H1 (cell line): Measurements from ENCODE around the gene PPP1R1B. TPM values are rescaled to one million over a fixed set of nuclear protein-coding genes. Genes with fewer than 3 reads are reported as not detected.

Experiments
- CTCF ChIA-PET: fragments of 300-600 bp; sonication (Branson Sonifier 250); formaldehyde crosslinking; loops from one replicate; lab custom pipeline; 2021; ENCODE audit not compliant: partially characterized antibody; lab: Charles Lee
- POLR2A ChIA-PET: fragments of 300-600 bp; sonication (Branson Sonifier 250); formaldehyde crosslinking; loops from one replicate; lab custom pipeline; 2021; ENCODE audit warnings: inconsistent platforms; ENCODE audit not compliant: partially characterized antibody; lab: Charles Lee
- DNase-seq, 2 experiments: peaks; one replicate each; pipeline versions ENCODE4 v3.0.0 to v3.0.0-alpha.2; 2010 to 2022; ENCODE audit warnings: low spot score in 2 of 2, low read depth in 1 of 2, mixed read lengths in 1 of 2
- FAIRE-seq: peaks from 2 replicates; lab custom pipeline; 2011; peaks lifted over from hg19 to GRCh38; lab: Jason Lieb, UNC
- H2AFZ ChIP-seq: 2 replicates; pipeline ENCODE4 v1.8.1; 2012; ENCODE audit warnings: low read length, inconsistent platforms
- H2AK5ac ChIP-seq: 2 replicates; pipeline ENCODE4 v1.6.1; 2013; ENCODE audit warnings: low read depth, low read length
- H2BK120ac ChIP-seq: replicated peaks from 2 replicates; pipeline ENCODE3; 2013; ENCODE audit warnings: low read depth, low read length, inconsistent platforms
- H2BK12ac ChIP-seq: 2 replicates; pipeline ENCODE4 v1.6.1; 2013; ENCODE audit warnings: low read depth, low read length
- H2BK15ac ChIP-seq: 2 replicates; pipeline ENCODE4 v1.6.1; 2013; ENCODE audit warnings: low read length
- H2BK20ac ChIP-seq: 2 replicates; pipeline ENCODE4 v1.6.1; 2013; ENCODE audit warnings: low read length
- H2BK5ac ChIP-seq: 2 replicates; pipeline ENCODE4 v1.6.1; 2013; ENCODE audit warnings: low read depth, low read length
- H3K14ac ChIP-seq: 2 replicates; pipeline ENCODE4 v1.6.1; 2013; ENCODE audit warnings: inconsistent platforms; ENCODE audit not compliant: insufficient read length
- H3K18ac ChIP-seq: 2 replicates; pipeline ENCODE4 v1.6.1; 2013; ENCODE audit warnings: low read length; ENCODE audit errors: extremely low read depth
- H3K23ac ChIP-seq: 2 replicates; pipeline ENCODE4 v1.6.1; 2013; ENCODE audit warnings: inconsistent platforms; ENCODE audit not compliant: insufficient read length
- H3K23me2 ChIP-seq: 2 replicates; pipeline ENCODE4 v1.6.1; 2013; ENCODE audit warnings: low read depth, low read length
- H3K27ac ChIP-seq: 2 replicates; pipeline ENCODE4 v1.6.1; 2011; ENCODE audit warnings: low read depth, low read length, inconsistent platforms
- H3K27me3 ChIP-seq, 4 experiments: replicated peaks in 1 of 4; 1 replicate in 1 of 4; 2 replicates in 3 of 4; pipeline versions ENCODE4 v1.6.1 to v1.8.1; 2011 to 2013; ENCODE audit warnings: low read length in 3 of 4, mild to moderate bottlenecking in 3 of 4, inconsistent platforms in 2 of 4, mixed read lengths in 2 of 4, moderate library complexity in 1 of 4; ENCODE audit not compliant: control insufficient read depth in 3 of 4, insufficient read depth in 3 of 4; ENCODE audit errors: extremely low read depth in 1 of 4
- H3K36me3 ChIP-seq, 4 experiments: 2 replicates each; pipeline versions ENCODE4 v1.6.1 to v1.8.1; 2011 to 2013; ENCODE audit warnings: mild to moderate bottlenecking in 4 of 4, low read length in 3 of 4, moderate library complexity in 2 of 4, control low read depth in 1 of 4, inconsistent platforms in 1 of 4; ENCODE audit not compliant: insufficient read depth in 4 of 4, control insufficient read depth in 2 of 4
- H3K4ac ChIP-seq: replicated peaks from 2 replicates; pipeline ENCODE3; 2013; ENCODE audit warnings: low read length, low read depth, mixed read lengths, inconsistent platforms; ENCODE audit not compliant: insufficient read length
- H3K4me1 ChIP-seq, 4 experiments: replicated peaks in 1 of 4; 1 replicate in 1 of 4; 2 replicates in 3 of 4; pipeline versions ENCODE4 v1.6.1 to v1.8.1; 2011 to 2013; ENCODE audit warnings: low read length in 3 of 4, inconsistent platforms in 2 of 4, mixed read lengths in 1 of 4; ENCODE audit not compliant: insufficient read depth in 4 of 4, control insufficient read depth in 3 of 4
- H3K4me2 ChIP-seq, 2 experiments: 2 replicates each; pipeline versions ENCODE4 v1.6.1 to v1.8.1; 2011 to 2013; ENCODE audit warnings: low read depth in 2 of 2, low read length in 2 of 2, control low read depth in 1 of 2, inconsistent platforms in 1 of 2, mild to moderate bottlenecking in 1 of 2; ENCODE audit not compliant: insufficient read depth in 1 of 2
- H3K4me3 ChIP-seq, 4 experiments: fragments of 200-600, 300-600 bp in 1 of 4; sonication (generic), shearing (Covaris generic), sonication (Bioruptor Twin) in 1 of 4; 2 replicates each; pipeline versions ENCODE4 v1.5.1 to v1.8.1; 2011 to 2016; ENCODE audit warnings: low read length in 4 of 4, low read depth in 3 of 4, control low read depth in 2 of 4, inconsistent platforms in 2 of 4, mild to moderate bottlenecking in 2 of 4, mixed read lengths in 1 of 4, moderate library complexity in 1 of 4; ENCODE audit not compliant: insufficient read depth in 2 of 4; ENCODE audit errors: extremely low read depth in 1 of 4
- H3K56ac ChIP-seq: replicated peaks from 2 replicates; pipeline ENCODE3; 2013; ENCODE audit warnings: low read depth, mild to moderate bottlenecking, mixed read lengths, low read length, inconsistent platforms; ENCODE audit not compliant: insufficient read length
- H3K79me1 ChIP-seq: 2 replicates; pipeline ENCODE4 v1.6.1; 2013; ENCODE audit warnings: low read depth, low read length, control low read depth
- H3K79me2 ChIP-seq, 2 experiments: 2 replicates each; pipeline versions ENCODE4 v1.6.1 to v1.8.1; 2012 to 2013; ENCODE audit warnings: low read length in 2 of 2, mild to moderate bottlenecking in 2 of 2, inconsistent platforms in 1 of 2; ENCODE audit not compliant: insufficient read depth in 2 of 2, control insufficient read depth in 1 of 2
- H3K9ac ChIP-seq, 4 experiments: replicated peaks in 1 of 4; 1 replicate in 1 of 4; 2 replicates in 3 of 4; pipeline versions ENCODE4 v1.6.1 to v1.8.1; 2011 to 2013; ENCODE audit warnings: low read depth in 3 of 4, low read length in 3 of 4, control low read depth in 2 of 4, mild to moderate bottlenecking in 2 of 4, moderate library complexity in 2 of 4, inconsistent platforms in 1 of 4; ENCODE audit errors: extremely low read depth in 1 of 4
- H3K9me3 ChIP-seq, 2 experiments: 2 replicates each; pipeline versions ENCODE4 v1.6.1 to v1.8.1; 2012 to 2013; ENCODE audit warnings: mild to moderate bottlenecking in 2 of 2, moderate library complexity in 2 of 2, control low read depth in 1 of 2, inconsistent platforms in 1 of 2, low read depth in 1 of 2, low read length in 1 of 2, mixed read lengths in 1 of 2; ENCODE audit not compliant: insufficient read depth in 2 of 2
- H4K20me1 ChIP-seq, 2 experiments: replicated peaks in 1 of 2; 2 replicates each; pipeline versions ENCODE3 to v1.8.1; 2011 to 2013; ENCODE audit warnings: inconsistent platforms in 2 of 2, low read length in 2 of 2, mild to moderate bottlenecking in 1 of 2; ENCODE audit not compliant: insufficient read depth in 2 of 2, control insufficient read depth in 1 of 2
- H4K5ac ChIP-seq: 2 replicates; pipeline ENCODE4 v1.6.1; 2013; ENCODE audit warnings: low read length, low read depth, mixed read lengths, inconsistent platforms; ENCODE audit not compliant: insufficient read length
- H4K8ac ChIP-seq: 2 replicates; pipeline ENCODE4 v1.8.0; 2013; ENCODE audit warnings: mild to moderate bottlenecking, moderate library complexity, low read length, inconsistent platforms; ENCODE audit not compliant: insufficient read depth; ENCODE audit errors: extremely low read depth
- H4K91ac ChIP-seq: replicated peaks from 2 replicates; pipeline ENCODE3; 2013; ENCODE audit warnings: low read length, mixed read lengths, inconsistent platforms; ENCODE audit not compliant: insufficient read length
- CREB1 ChIP-seq: IDR thresholded peaks from 2 replicates; pipeline ENCODE4 v1.6.1; 2012; ENCODE audit warnings: inconsistent platforms
- EZH2 ChIP-seq: fragments of 200-600 bp; sonication (generic); IDR thresholded peaks from 2 replicates; pipeline ENCODE4 v1.7.1; 2012; ENCODE audit warnings: low read depth, mild to moderate bottlenecking, moderate library complexity, low read length, inconsistent platforms; ENCODE audit not compliant: severe bottlenecking
- GABPA ChIP-seq: IDR thresholded peaks from 2 replicates; pipeline ENCODE4 v1.6.1; 2011; ENCODE audit warnings: mild to moderate bottlenecking, low read length, moderate library complexity, borderline replicate concordance; ENCODE audit not compliant: insufficient read depth
- HDAC2 ChIP-seq, 2 experiments: fragments of 300-600 bp in 1 of 2; sonication (generic) in 1 of 2; IDR thresholded peaks; 2 replicates each; pipeline ENCODE4 v1.6.1; 2011 to 2012; ENCODE audit warnings: low read depth in 2 of 2, low read length in 2 of 2, mild to moderate bottlenecking in 2 of 2, moderate library complexity in 2 of 2, borderline replicate concordance in 1 of 2, inconsistent platforms in 1 of 2
- JUN ChIP-seq: IDR thresholded peaks from 2 replicates; pipeline ENCODE4 v1.6.1; 2011; ENCODE audit warnings: low read depth, mild to moderate bottlenecking, improper control_type of control experiment, low read length
- NRF1 ChIP-seq: IDR thresholded peaks from 2 replicates; pipeline ENCODE4 v1.6.1; 2011; ENCODE audit warnings: mild to moderate bottlenecking, low read depth, low read length, improper control_type of control experiment
- POLR2A ChIP-seq, 2 experiments: IDR thresholded peaks; 1 replicate in 1 of 2; 2 replicates in 1 of 2; pipeline ENCODE4 v1.6.1; 2011; ENCODE audit warnings: low read depth in 2 of 2, low read length in 2 of 2, mild to moderate bottlenecking in 2 of 2; ENCODE audit errors: control extremely low read depth in 1 of 2
- SIN3A ChIP-seq, 2 experiments: IDR thresholded peaks in 1 of 2; conservative IDR thresholded peaks in 1 of 2; 2 replicates each; pipeline ENCODE4 v1.6.1; 2011 to 2012; ENCODE audit warnings: low read length in 2 of 2, improper control_type of control experiment in 1 of 2, low read depth in 1 of 2, mild to moderate bottlenecking in 1 of 2
- SRF ChIP-seq: IDR thresholded peaks from 2 replicates; pipeline ENCODE4 v1.6.1; 2011; ENCODE audit warnings: mild to moderate bottlenecking, low read depth, low read length, moderate library complexity
- TAF1 ChIP-seq: IDR thresholded peaks from 2 replicates; pipeline ENCODE4 v1.6.1; 2011; ENCODE audit warnings: mild to moderate bottlenecking, low read depth, low read length
- YY1 ChIP-seq: IDR thresholded peaks from 2 replicates; pipeline ENCODE4 v1.6.1; 2011; ENCODE audit warnings: low read depth, mild to moderate bottlenecking, low read length
- WGBS, 2 experiments: shearing (Covaris generic) in 1 of 2; methylation state at CpG; one replicate each; pipeline versions ENCODE4 v1.1.6 to v1.1.7; 2013 to 2015; ENCODE audit warnings: low lambda C conversion rate in 2 of 2, mixed read lengths in 2 of 2, inconsistent platforms in 1 of 2, low coverage in 1 of 2, missing lambda C conversion rate in 1 of 2; ENCODE audit not compliant: insufficient replicate concordance in 2 of 2, insufficient coverage in 1 of 2, insufficient read length in 1 of 2; ENCODE audit errors: extremely low coverage in 1 of 2, missing lambda C conversion rate in 1 of 2; 5-methylcytosine and 5-hydroxymethylcytosine counted together
- polyA plus RNA-seq, 7 experiments: library from polyadenylated mRNA; depleted of rRNA in 3 of 7; stranded (reverse) in 5 of 7; unstranded in 2 of 7; fragments of >200 nt in 5 of 7; fragments of 200-250 nt in 2 of 7; gene quantifications; 1 replicate in 5 of 7; 2 replicates in 1 of 7; 4 replicates in 1 of 7; pipeline versions ENCODE4 v1.2.1 to v1.2.3, GENCODE V29; 2011 to 2013; ENCODE audit warnings: missing spikeins in 2 of 7, mixed read lengths in 2 of 7
- total RNA-seq: library from RNA; stranded (reverse); fragmentation: NEBNext Ultra II Directional; extraction: Animal tissue kit (Norgen Biotek cat#: 25700); gene quantifications from 2 replicates; pipeline ENCODE4 v1.2.1, GENCODE V29; 2021
- TF ChIP-seq, protein P1 (sequence below): IDR thresholded peaks from 2 replicates; pipeline ENCODE4 v1.6.1; 2012; ENCODE audit warnings: low read length, inconsistent platforms

PPP1R1B gene
- total and polyA plus RNA-seq, 2 of the 8 experiments (the other 6 are each of a cell fraction or from before 2014, with no cell fraction given): 10.7 to 22.3 TPM

DNA sequence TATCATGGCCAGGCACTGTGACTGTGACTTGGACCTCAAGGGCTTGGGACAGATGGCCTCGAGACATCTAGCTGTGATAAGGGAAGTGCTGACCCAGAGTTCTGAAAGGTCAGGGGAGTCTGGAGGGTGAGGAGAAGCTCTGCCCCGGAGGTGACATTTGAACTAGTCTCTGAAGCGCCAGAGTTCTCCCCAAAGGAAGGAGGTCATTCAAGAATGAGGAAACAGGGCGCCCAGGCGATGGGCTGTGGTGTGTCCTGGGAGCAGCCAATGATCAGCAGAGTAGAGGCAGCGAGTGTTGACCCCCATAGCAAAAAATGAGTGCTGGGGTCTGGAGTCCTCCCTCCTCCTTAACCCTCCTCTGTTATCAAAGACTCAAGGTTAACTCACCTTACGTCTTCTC lies 15.1 kb downstream of the PPP1R1B start:
- Histone ChIP-seq H4K8ac (no peak overlapping the region), H3K79me1 (peaks cover 43% of the 10 kb centered on the region), H2BK20ac (no peak overlapping the region), H3K23me2 (peaks cover 8% of the 10 kb centered on the region), H3K4ac (no peak overlapping the region), H3K56ac (no peak overlapping the region), H2BK120ac (no peak overlapping the region), H3K9ac (no peak overlapping the region), H3K27ac (no peak overlapping the region), H4K5ac (no peak overlapping the region), H2AK5ac (no peak overlapping the region), H3K18ac (no peak overlapping the region), H3K9me3 (no peaks in the 10 kb centered on the region), H3K27me3 (0 out of 7 replicates have a peak, but pooled peaks cover 0 to 3% (median 0%) of the 10 kb centered on the region in 4 experiments), H3K79me2 (peaks cover 8 to 74% of the 10 kb centered on the region in 2 experiments), H4K91ac (no peak overlapping the region), H3K4me3 (no peak overlapping the region), H3K14ac (no peak overlapping the region), H2BK5ac (no peak overlapping the region), H3K36me3 (no peaks in the 10 kb centered on the region), H4K20me1 (peaks cover 3 to 29% of the 10 kb centered on the region in 2 experiments), H3K4me2 (no peak overlapping the region), H2AFZ (no peak overlapping the region), H3K4me1 (peaks cover 7 to 21% (median 15%) of the 10 kb centered on the region in 4 experiments), H2BK15ac (0 out of 2 replicates have a peak overlapping the region, but pooled peaks have one; percentile 61), H2BK12ac (no peak overlapping the region), H3K23ac (no peak overlapping the region)
- POLR2A ChIA-PET: interaction anchor here (0.7 to 7.7 kb wide), 6 partner anchors 9 to 55 kb away, joined by 3 to 39 read pairs (median 3); no protein-coding TSS in a partner anchor
- FAIRE-seq: no peak
- CTCF ChIA-PET: interaction anchor here (0.6 to 49.2 kb wide), 5 partner anchors 10 to 134 kb away, joined by 3 to 1885 read pairs (median 133); partner anchors contain the start of genes ERBB2, PGAP3, PNMT and PPP1R1B
- DNase-seq: no peak
- WGBS, 2 experiments: 83% methylated on average over 7 of the region's 7 CpGs; no CpG with 5 or more reads in 1 of the 2 experiments
- TF ChIP-seq NRF1 (no peak), POLR2A (IDR thresholded peaks at IDR 0.05; ENCODE audit: control extremely low read depth in 1 of 2, low read depth in 2 of 2, low read length in 2 of 2) (no peak), HDAC2 (IDR thresholded peaks at IDR 0.05; ENCODE audit: borderline replicate concordance in 1 of 2, low read depth in 2 of 2, low read length in 2 of 2) (no peak), GABPA (no peak), SIN3A (conservative IDR thresholded peaks at IDR 0.05 in 1 of 2, IDR thresholded peaks at IDR 0.05 in 1 of 2; ENCODE audit: low read depth in 1 of 2, low read length in 2 of 2) (no peak), CREB1 (no peak), YY1 (no peak), JUN (no peak), TAF1 (no peak), SRF (no peak), EZH2 (no peak)
- TF ChIP-seq, protein P1, sequence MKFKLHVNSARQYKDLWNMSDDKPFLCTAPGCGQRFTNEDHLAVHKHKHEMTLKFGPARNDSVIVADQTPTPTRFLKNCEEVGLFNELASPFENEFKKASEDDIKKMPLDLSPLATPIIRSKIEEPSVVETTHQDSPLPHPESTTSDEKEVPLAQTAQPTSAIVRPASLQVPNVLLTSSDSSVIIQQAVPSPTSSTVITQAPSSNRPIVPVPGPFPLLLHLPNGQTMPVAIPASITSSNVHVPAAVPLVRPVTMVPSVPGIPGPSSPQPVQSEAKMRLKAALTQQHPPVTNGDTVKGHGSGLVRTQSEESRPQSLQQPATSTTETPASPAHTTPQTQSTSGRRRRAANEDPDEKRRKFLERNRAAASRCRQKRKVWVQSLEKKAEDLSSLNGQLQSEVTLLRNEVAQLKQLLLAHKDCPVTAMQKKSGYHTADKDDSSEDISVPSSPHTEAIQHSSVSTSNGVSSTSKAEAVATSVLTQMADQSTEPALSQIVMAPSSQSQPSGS: no peak
